Measurements from ENCODE around the gene IRS1. TPM values are rescaled to one million over a fixed set of nuclear protein-coding genes. Genes with fewer than 3 reads are reported as not detected.
"Not testable (repeated sequence)": the region's sequence is repeated elsewhere in the genome, so short reads cannot be mapped to it uniquely, and the experiment has no call there.

IRS1 gene
- 2.3 TPM for total RNA-seq

GRCh38 chr2:226799211-226799975, at the start of gene IRS1:
Gene IRS1, minus strand, starts transcription at chr2:226799820. Its CDS starts 1,082 bp downstream, at chr2:226798738.
- peaks cover 41% of the 10 kb centered on the region for H3K27me3 ChIP-seq (ENCODE audit: insufficient read depth, low read length)
- no peaks in the 10 kb centered on the region for H3K9me3 ChIP-seq (ENCODE audit: low read depth, low read length)
- H3K4me3 ChIP-seq (ENCODE audit: low read length), result peak within 1 kb of the TSS; percentile 47
- H3K4me1 ChIP-seq (ENCODE audit: insufficient read depth, low read length), result peaks cover 24% of the 10 kb centered on the region

- no peaks in the 10 kb centered on the region for H3K27me3 ChIP-seq (ENCODE audit: insufficient read depth, low read length)
- no peaks in the 10 kb centered on the region for H3K9me3 ChIP-seq (ENCODE audit: low read depth, low read length)
- no peak overlapping the region for H3K4me3 ChIP-seq (ENCODE audit: low read length)
- no peaks in the 10 kb centered on the region for H3K4me1 ChIP-seq (ENCODE audit: insufficient read depth, low read length)
These were observed 49.7 kb upstream of the IRS1 start for GRCh38 chr2:226849349-226849748.

- Histone ChIP-seq H3K4me3 (ENCODE audit: low read length) (no peak overlapping the region), H3K27me3 (ENCODE audit: insufficient read depth, low read length) (no peaks in the 10 kb centered on the region), H3K4me1 (ENCODE audit: insufficient read depth, low read length) (no peaks in the 10 kb centered on the region), H3K9me3 (ENCODE audit: low read depth, low read length) (no peaks in the 10 kb centered on the region)
These were observed 47.9 kb upstream of the IRS1 start for GRCh38 chr2:226847511-226847910.

GRCh38 chr2:226847090-226847489, 47.5 kb upstream of the IRS1 start:
- Histone ChIP-seq H3K4me1 (ENCODE audit: insufficient read depth, low read length) (no peaks in the 10 kb centered on the region), H3K27me3 (ENCODE audit: insufficient read depth, low read length) (no peaks in the 10 kb centered on the region), H3K4me3 (ENCODE audit: low read length) (no peak overlapping the region), H3K9me3 (ENCODE audit: low read depth, low read length) (no peaks in the 10 kb centered on the region)

- Histone ChIP-seq H3K27me3 (ENCODE audit: insufficient read depth, low read length) (no peaks in the 10 kb centered on the region), H3K4me3 (ENCODE audit: low read length) (no peak overlapping the region), H3K9me3 (ENCODE audit: low read depth, low read length) (no peaks in the 10 kb centered on the region), H3K4me1 (ENCODE audit: insufficient read depth, low read length) (peaks cover 3% of the 10 kb centered on the region)
These were observed 45.9 kb upstream of the IRS1 start for GRCh38 chr2:226845386-226846116.

- not testable (repeated sequence) for H3K4me3 ChIP-seq (ENCODE audit: low read length); H3K9me3 ChIP-seq (ENCODE audit: low read depth, low read length); H3K27me3 ChIP-seq (ENCODE audit: insufficient read depth, low read length)
- peaks cover 12% of the 10 kb centered on the region for H3K4me1 ChIP-seq (ENCODE audit: insufficient read depth, low read length)
These were observed 43.4 kb upstream of the IRS1 start for GRCh38 chr2:226843001-226843400.

GRCh38 chr2:226839951-226840350, 40.3 kb upstream of the IRS1 start:
- Histone ChIP-seq H3K4me3 (ENCODE audit: low read length) (no peak overlapping the region), H3K4me1 (ENCODE audit: insufficient read depth, low read length) (peaks cover 34% of the 10 kb centered on the region), H3K27me3 (ENCODE audit: insufficient read depth, low read length) (no peaks in the 10 kb centered on the region), H3K9me3 (ENCODE audit: low read depth, low read length) (no peaks in the 10 kb centered on the region)

GRCh38 chr2:226839161-226839560, 39.5 kb upstream of the IRS1 start:
- no peak overlapping the region for H3K4me3 ChIP-seq (ENCODE audit: low read length)

GRCh38 chr2:226838722-226839121, 39.1 kb upstream of the IRS1 start:
- H3K27me3 ChIP-seq (ENCODE audit: insufficient read depth, low read length), result no peaks in the 10 kb centered on the region
- no peak overlapping the region for H3K4me3 ChIP-seq (ENCODE audit: low read length)
- peaks cover 39% of the 10 kb centered on the region for H3K4me1 ChIP-seq (ENCODE audit: insufficient read depth, low read length)
- no peaks in the 10 kb centered on the region for H3K9me3 ChIP-seq (ENCODE audit: low read depth, low read length)

More at GRCh38 chr2:226839161-226839560, 39.5 kb upstream of the IRS1 start:
- no peaks in the 10 kb centered on the region for H3K27me3 ChIP-seq (ENCODE audit: insufficient read depth, low read length)
- no peaks in the 10 kb centered on the region for H3K9me3 ChIP-seq (ENCODE audit: low read depth, low read length)
- H3K4me1 ChIP-seq (ENCODE audit: insufficient read depth, low read length), result peaks cover 39% of the 10 kb centered on the region

GRCh38 chr2:226837787-226838603, 38.4 kb upstream of the IRS1 start:
- Histone ChIP-seq H3K4me3 (ENCODE audit: low read length) (no peak overlapping the region), H3K4me1 (ENCODE audit: insufficient read depth, low read length) (peaks cover 39% of the 10 kb centered on the region), H3K9me3 (ENCODE audit: low read depth, low read length) (no peaks in the 10 kb centered on the region), H3K27me3 (ENCODE audit: insufficient read depth, low read length) (no peaks in the 10 kb centered on the region)

GRCh38 chr2:226837334-226837733, 37.7 kb upstream of the IRS1 start:
- H3K4me1 ChIP-seq (ENCODE audit: insufficient read depth, low read length), result peaks cover 39% of the 10 kb centered on the region

GRCh38 chr2:226836548-226836885, 36.9 kb upstream of the IRS1 start:
- no peaks in the 10 kb centered on the region for H3K27me3 ChIP-seq (ENCODE audit: insufficient read depth, low read length)
- peaks cover 39% of the 10 kb centered on the region for H3K4me1 ChIP-seq (ENCODE audit: insufficient read depth, low read length)
- H3K4me3 ChIP-seq (ENCODE audit: low read length), result peak overlapping the region; percentile 70
- H3K9me3 ChIP-seq (ENCODE audit: low read depth, low read length), result no peaks in the 10 kb centered on the region

More at GRCh38 chr2:226837334-226837733, 37.7 kb upstream of the IRS1 start:
- no peaks in the 10 kb centered on the region for H3K9me3 ChIP-seq (ENCODE audit: low read depth, low read length)
- no peaks in the 10 kb centered on the region for H3K27me3 ChIP-seq (ENCODE audit: insufficient read depth, low read length)
- H3K4me3 ChIP-seq (ENCODE audit: low read length), result no peak overlapping the region

- Histone ChIP-seq H3K27me3 (ENCODE audit: insufficient read depth, low read length) (no peaks in the 10 kb centered on the region), H3K9me3 (ENCODE audit: low read depth, low read length) (no peaks in the 10 kb centered on the region), H3K4me1 (ENCODE audit: insufficient read depth, low read length) (peaks cover 36% of the 10 kb centered on the region), H3K4me3 (ENCODE audit: low read length) (peak within 1 kb of the TSS; percentile 70)
These were observed 36.4 kb upstream of the IRS1 start, which contains the start of gene RHBDD1 for GRCh38 chr2:226835796-226836547. Gene RHBDD1, plus strand, starts transcription at chr2:226836054. Its CDS starts 28,640 bp downstream, at chr2:226864694.

GRCh38 chr2:226835420-226835795, 35.8 kb upstream of the IRS1 start:
- H3K27me3 ChIP-seq (ENCODE audit: insufficient read depth, low read length), result no peaks in the 10 kb centered on the region
- peaks cover 36% of the 10 kb centered on the region for H3K4me1 ChIP-seq (ENCODE audit: insufficient read depth, low read length)
- peak overlapping the region; percentile 70 for H3K4me3 ChIP-seq (ENCODE audit: low read length)
- H3K9me3 ChIP-seq (ENCODE audit: low read depth, low read length), result no peaks in the 10 kb centered on the region
